IMR-90 (cell line): ENCODE measurements around the gene SF3B5. TPM values are rescaled to one million over a fixed set of nuclear protein-coding genes. Genes with fewer than 3 reads are reported as not detected.

Source experiments
- ATAC-seq: fragments of 200-7000 bp; cut with Tn5 transposase; 2 replicates; pipeline ENCODE4 v1.9.1; 2020; ENCODE audit warnings: low read depth, mild to moderate bottlenecking, moderate library complexity
- BruUV-seq: library from RNA; stranded (reverse); fragments of 400-500 nt; replicated peaks from 2 replicates; lab custom pipeline; 2021; lab: Mats Ljungman, UMichigan
- CTCF ChIA-PET: fragments of 300-600 bp; formaldehyde crosslinking; extraction: SDS; loops from one replicate; lab custom pipeline; 2021; ENCODE audit warnings: antibody characterized with exemption; lab: Yijun Ruan, JAX
- POLR2A ChIA-PET: fragments of 300-600 bp; sonication (Branson Sonifier 250); formaldehyde crosslinking; loops from one replicate; lab custom pipeline; 2022; ENCODE audit warnings: antibody characterized with exemption; ENCODE audit not compliant: unreplicated experiment; lab: Charles Lee
- DNase-seq: peaks from one replicate; pipeline ENCODE4 v3.0.0; 2013
- H2AFZ ChIP-seq: replicated peaks from 2 replicates; pipeline ENCODE3; 2013; ENCODE audit warnings: low read length, mild to moderate bottlenecking; ENCODE audit not compliant: poor library complexity
- H2AK5ac ChIP-seq: 2 replicates; pipeline ENCODE4 v1.6.1; 2013; ENCODE audit warnings: low read depth, low read length, inconsistent platforms
- H2AK9ac ChIP-seq: replicated peaks from 2 replicates; pipeline ENCODE3; 2013; ENCODE audit warnings: mild to moderate bottlenecking, low read depth, low read length, moderate library complexity; ENCODE audit not compliant: poor library complexity
- H2BK120ac ChIP-seq: 2 replicates; pipeline ENCODE4 v1.6.1; 2013; ENCODE audit warnings: low read depth, low read length, inconsistent platforms
- H2BK15ac ChIP-seq: 3 replicates; pipeline ENCODE4 v1.6.1; 2013; ENCODE audit warnings: low read depth, low read length, inconsistent platforms
- H2BK20ac ChIP-seq: 2 replicates; pipeline ENCODE4 v1.6.1; 2013; ENCODE audit warnings: low read depth, mild to moderate bottlenecking, inconsistent platforms, low read length, moderate library complexity
- H2BK5ac ChIP-seq: 2 replicates; pipeline ENCODE4 v1.6.1; 2013; ENCODE audit warnings: mild to moderate bottlenecking, low read depth, low read length, inconsistent platforms; ENCODE audit not compliant: poor library complexity, severe bottlenecking
- H3K14ac ChIP-seq: replicated peaks from 2 replicates; pipeline ENCODE4 v1.6.1; 2013; ENCODE audit warnings: low read depth, low read length, inconsistent platforms
- H3K18ac ChIP-seq: 2 replicates; pipeline ENCODE4 v1.6.1; 2013; ENCODE audit warnings: low read depth, low read length, control low read depth
- H3K23ac ChIP-seq: 2 replicates; pipeline ENCODE4 v1.6.1; 2013; ENCODE audit warnings: low read depth, low read length, inconsistent platforms
- H3K27ac ChIP-seq: 2 replicates; pipeline ENCODE4 v1.5.1; 2013; ENCODE audit warnings: mild to moderate bottlenecking, control low read depth, low read length; ENCODE audit not compliant: insufficient read depth
- H3K27me3 ChIP-seq: 2 replicates; pipeline ENCODE4 v1.6.1; 2013; ENCODE audit warnings: low read length; ENCODE audit not compliant: control insufficient read depth, insufficient read depth
- H3K36me3 ChIP-seq: 2 replicates; pipeline ENCODE4 v1.6.1; 2013; ENCODE audit warnings: low read length, mixed read lengths; ENCODE audit not compliant: control insufficient read depth, insufficient read depth
- H3K4ac ChIP-seq: 2 replicates; pipeline ENCODE4 v1.6.1; 2013; ENCODE audit warnings: low read depth, low read length, inconsistent platforms
- H3K4me1 ChIP-seq: 2 replicates; pipeline ENCODE4 v1.6.1; 2013; ENCODE audit warnings: low read length, mixed read lengths; ENCODE audit not compliant: control insufficient read depth, insufficient read depth
- H3K4me2 ChIP-seq: 2 replicates; pipeline ENCODE4 v1.6.1; 2013; ENCODE audit warnings: low read depth, mild to moderate bottlenecking, control low read depth, low read length, moderate library complexity
- H3K4me3 ChIP-seq: 2 replicates; pipeline ENCODE4 v1.5.1; 2013; ENCODE audit warnings: low read depth, mild to moderate bottlenecking, control low read depth, low read length, moderate library complexity; ENCODE audit not compliant: insufficient read depth
- H3K56ac ChIP-seq: 2 replicates; pipeline ENCODE4 v1.6.1; 2013; ENCODE audit warnings: low read length, inconsistent platforms; ENCODE audit not compliant: insufficient read depth; ENCODE audit errors: extremely low read depth
- H3K79me1 ChIP-seq, 2 experiments: 2 replicates each; pipeline ENCODE4 v1.6.1; 2013; ENCODE audit warnings: low read length in 2 of 2, inconsistent platforms in 1 of 2, low read depth in 1 of 2
- H3K9ac ChIP-seq: 2 replicates; pipeline ENCODE4 v1.6.1; 2013; ENCODE audit warnings: low read depth, low read length, control low read depth
- H3K9me1 ChIP-seq: 2 replicates; pipeline ENCODE4 v1.6.1; 2013; ENCODE audit warnings: low read length, inconsistent platforms; ENCODE audit not compliant: insufficient read depth
- H3K9me3 ChIP-seq: 2 replicates; pipeline ENCODE4 v1.6.1; 2013; ENCODE audit warnings: low read length; ENCODE audit not compliant: control insufficient read depth, insufficient read depth
- H4K20me1 ChIP-seq: 2 replicates; pipeline ENCODE4 v1.6.1; 2013; ENCODE audit warnings: low read length, inconsistent platforms; ENCODE audit not compliant: insufficient read depth
- H4K5ac ChIP-seq: 2 replicates; pipeline ENCODE4 v1.6.1; 2013; ENCODE audit warnings: mild to moderate bottlenecking, low read depth, low read length, control low read depth
- H4K8ac ChIP-seq, 2 experiments: 2 replicates each; pipeline ENCODE4 v1.6.1; 2013; ENCODE audit warnings: low read depth in 2 of 2, low read length in 2 of 2, control low read depth in 1 of 2, inconsistent platforms in 1 of 2
- H4K91ac ChIP-seq: 2 replicates; pipeline ENCODE4 v1.6.1; 2013; ENCODE audit warnings: low read depth, low read length, inconsistent platforms; ENCODE audit not compliant: insufficient read depth
- BHLHE40 ChIP-seq: fragments of 150-350 bp; IDR thresholded peaks from 2 replicates; pipeline ENCODE4 v1.6.1; 2016; ENCODE audit warnings: mild to moderate bottlenecking, low read depth, low read length
- CEBPB ChIP-seq: IDR thresholded peaks from 2 replicates; pipeline ENCODE4 v1.6.1; 2012; ENCODE audit warnings: low read depth, low read length, improper control_type of control experiment
- CHD1 ChIP-seq: IDR thresholded peaks from 2 replicates; pipeline ENCODE4 v1.6.1; 2012; ENCODE audit warnings: low read depth, low read length, improper control_type of control experiment
- FOS ChIP-seq: fragments of 150-350 bp; IDR thresholded peaks from 2 replicates; pipeline ENCODE4 v1.6.1; 2016; ENCODE audit warnings: low read depth, low read length
- MAFK ChIP-seq: IDR thresholded peaks from 2 replicates; pipeline ENCODE4 v1.6.1; 2012; ENCODE audit warnings: low read depth, low read length, improper control_type of control experiment
- MXI1 ChIP-seq: IDR thresholded peaks from 2 replicates; pipeline ENCODE4 v1.6.1; 2012; ENCODE audit warnings: low read depth, mild to moderate bottlenecking, low read length, moderate library complexity, borderline replicate concordance
- NFE2L2 ChIP-seq: fragments of 150-350 bp; IDR thresholded peaks from 2 replicates; pipeline ENCODE4 v1.6.1; 2016; ENCODE audit warnings: low read depth, mild to moderate bottlenecking, low read length
- RAD21 ChIP-seq: IDR thresholded peaks from 2 replicates; pipeline ENCODE4 v1.6.1; 2012; ENCODE audit warnings: low read length, improper control_type of control experiment
- WGBS, 2 experiments: methylation state at CpG; one replicate each; pipeline versions ENCODE4 v1.1.5 to v1.1.7; 2013; ENCODE audit warnings: missing lambda C conversion rate in 2 of 2; ENCODE audit not compliant: insufficient read length in 1 of 2; ENCODE audit errors: extremely low coverage in 2 of 2; 5-methylcytosine and 5-hydroxymethylcytosine counted together
- dilution Hi-C: fragments of 300-500 bp; cut with HindIII; formaldehyde crosslinking; loops from one replicate; pipeline ENCODE4 v1.14.3; 2018; ENCODE audit warnings: low sequenced_read_pairs; ENCODE audit not compliant: unreplicated experiment
- in situ Hi-C: fragments of 300-500 bp; cut with MboI; formaldehyde crosslinking; loops from 3 replicates; pipeline ENCODE4 v1.14.3; 2019; ENCODE audit warnings: low sequenced_read_pairs, inconsistent platforms, mixed read lengths
- intact Hi-C: fragments of 100-400 bp; cut with micrococcal nuclease; formaldehyde crosslinking; loops from 2 replicates; pipeline ENCODE4 v1.10.0; 2022
- polyA plus RNA-seq, 3 experiments: library from polyadenylated mRNA; depleted of rRNA; stranded (reverse); fragments of >200 nt; gene quantifications; 2 replicates each; pipeline ENCODE4 v1.2.3, GENCODE V29; 2012; ENCODE audit warnings: low replicate concordance in 1 of 3
- total RNA-seq: library from RNA; depleted of rRNA; stranded (reverse); fragments of >200 nt; gene quantifications from 2 replicates; pipeline ENCODE4 v1.2.3, GENCODE V29; 2012

Gene SF3B5
- total and polyA plus RNA-seq, 2 of the 4 experiments (the other 2 are of a cell fraction) = 227 to 333 TPM

- in situ Hi-C loops = loop anchor here (10.0 to 25.0 kb wide), 2 partner anchors 85 to 1093 kb away; no protein-coding TSS in a partner anchor
- TF ChIP-seq NFE2L2 (no peak), CEBPB (no peak), RAD21 (no peak), BHLHE40 (no peak), MXI1 (no peak), CHD1 (no peak), FOS (no peak), MAFK (no peak)
- ATAC-seq = no peak
Measured at GRCh38 chr6:144119376-144119775, 24.0 kb upstream of the SF3B5 start.

More at GRCh38 chr6:144119376-144119775, 24.0 kb upstream of the SF3B5 start:
- intact Hi-C loops (no loop called here), dilution Hi-C loops (no loop called here)
- POLR2A ChIA-PET = no interaction called here
- H3K18ac ChIP-seq = no peak overlapping the region
- no peak overlapping the region for H3K9ac ChIP-seq
- WGBS, 2 experiments = 100% methylated on average over 1 of the region's 5 CpGs; no CpG with 5 or more reads in 1 of the 2 experiments
- H3K79me1 ChIP-seq = no peaks in the 10 kb centered on the region
- no TSS peak for BruUV-seq
- H3K23ac ChIP-seq = no peak overlapping the region
- no peak overlapping the region for H2BK20ac ChIP-seq
- no peaks in the 10 kb centered on the region for H3K4me1 ChIP-seq
- no peak overlapping the region for H2BK5ac ChIP-seq
- H2AFZ ChIP-seq = no peak overlapping the region
- no peaks in the 10 kb centered on the region for H3K36me3 ChIP-seq
- H2AK9ac ChIP-seq = no peak overlapping the region
- no peak overlapping the region for H4K8ac ChIP-seq
- no peak overlapping the region for H3K56ac ChIP-seq
- DNase-seq = no peak
- H3K27me3 ChIP-seq = peaks cover 3% of the 10 kb centered on the region
- H3K4ac ChIP-seq = no peak overlapping the region
- CTCF ChIA-PET = no interaction called here
- H2BK15ac ChIP-seq = no peak overlapping the region
- H4K20me1 ChIP-seq = no peaks in the 10 kb centered on the region
- no peak overlapping the region for H3K14ac ChIP-seq
- no peak overlapping the region for H4K5ac ChIP-seq
- no peak overlapping the region for H2AK5ac ChIP-seq
- no peak overlapping the region for H3K27ac ChIP-seq
- H3K9me1 ChIP-seq = no peaks in the 10 kb centered on the region
- H3K4me3 ChIP-seq = no peak overlapping the region
- H4K91ac ChIP-seq = no peak overlapping the region
- H3K9me3 ChIP-seq = no peaks in the 10 kb centered on the region
- no peak overlapping the region for H3K4me2 ChIP-seq
- H2BK120ac ChIP-seq = no peak overlapping the region
